Esophagus squamous epithelium (tissue), 5 donors: Measurements from ENCODE around the gene ADRA1B. TPM values are rescaled to one million over a fixed set of nuclear protein-coding genes. Genes with fewer than 3 reads are reported as not detected.

ENCODE experiments used
- DNase-seq: peaks from one replicate; lab custom pipeline; 2025; lab: John Stamatoyannopoulos, UW
- H3K27ac ChIP-seq, 4 donors: fragments of 200-600 bp; sonication (generic); one replicate each; pipeline ENCODE4 v1.5.1; 2016 to 2019; ENCODE audit warnings: mild to moderate bottlenecking in 1 of 4
- H3K27me3 ChIP-seq, 4 donors: fragments of 200-600 bp; sonication (generic); 1 replicate in 3 of 4; 2 replicates in 1 of 4; pipeline versions ENCODE4 v1.5.1 to v1.6.0; 2017 to 2021; ENCODE audit warnings: antibody characterized with exemption in 1 of 4
- H3K36me3 ChIP-seq, 3 donors: fragments of 200-600 bp; sonication (generic); one replicate each; pipeline ENCODE4 v1.5.1; 2016 to 2019
- H3K4me1 ChIP-seq, 3 donors: fragments of 200-600 bp; sonication (generic); one replicate each; pipeline ENCODE4 v1.5.1; 2017 to 2019
- H3K4me3 ChIP-seq, 4 donors: fragments of 200-600 bp; sonication (generic); 1 replicate in 3 of 4; 2 replicates in 1 of 4; pipeline ENCODE4 v1.5.1; 2016 to 2019; ENCODE audit warnings: mild to moderate bottlenecking in 2 of 4, moderate library complexity in 1 of 4
- H3K9me3 ChIP-seq, 3 donors: fragments of 200-600 bp; sonication (generic); one replicate each; pipeline ENCODE4 v1.5.1; 2016 to 2019
- CTCF ChIP-seq, 6 experiments: fragments of 450-650 bp in 4 of 6; fragments of 200-600 bp in 2 of 6; sonication (generic) in 2 of 6; IDR thresholded peaks; one replicate each; pipeline ENCODE4 v1.5.1; 2016 to 2019; ENCODE audit warnings: antibody characterized with exemption in 6 of 6, mild to moderate bottlenecking in 4 of 6, moderate library complexity in 4 of 6
- POLR2A ChIP-seq, 4 donors: fragments of 450-650 bp; IDR thresholded peaks; one replicate each; pipeline ENCODE4 v1.6.1; 2017; ENCODE audit warnings: antibody characterized with exemption in 4 of 4, mild to moderate bottlenecking in 4 of 4, moderate library complexity in 3 of 4
- WGBS, 2 donors: methylation state at CpG; one replicate each; pipeline ENCODE4 v1.1.5; 2018; 5-methylcytosine and 5-hydroxymethylcytosine counted together
- intact Hi-C: fragments of 100-400 bp; cut with DNase I; formaldehyde crosslinking; loops from one replicate; pipeline ENCODE4 v1.15.0; 2022
- total RNA-seq, 4 donors: library from RNA; depleted of rRNA; stranded (reverse); fragments of >200 nt; gene quantifications; one replicate each; pipeline ENCODE4 v1.1.0, GENCODE V29; 2016
- donor health status: DM: yes; HTN: yes; CAD: no.

The ADRA1B gene
- total RNA-seq, 4 donors from 2014 or later = 1.3 TPM; not detected in 3

GRCh38 chr5:159928122-159928909 lies 12.0 kb downstream of the ADRA1B start:
- H3K27ac ChIP-seq = peak overlapping the region in 2 of 4 donors; percentile 29 to 41
- TF ChIP-seq POLR2A (IDR thresholded peaks at IDR 0.05) (no peak), CTCF (IDR thresholded peaks at IDR 0.05) (no peak)
- no peak for DNase-seq

GRCh38 chr5:159929176-159929575 lies 12.9 kb downstream of the ADRA1B start:
- Histone ChIP-seq H3K9me3 (no peaks in the 10 kb centered on the region), H3K27me3 (peaks cover 0 to 40% (median 0%) of the 10 kb centered on the region in 4 donors), H3K4me3 (no peak overlapping the region), H3K27ac (no peak overlapping the region), H3K4me1 (peaks cover 3 to 11% (median 8%) of the 10 kb centered on the region in 3 donors), H3K36me3 (no peaks in the 10 kb centered on the region)
- intact Hi-C loops = no loop called here
- WGBS, 2 donors = 52 to 74% methylated on average over 1 of the region's 1 CpG
- DNase-seq = no peak
- TF ChIP-seq POLR2A (IDR thresholded peaks at IDR 0.05) (no peak), CTCF (IDR thresholded peaks at IDR 0.05) (no peak)

More at GRCh38 chr5:159928122-159928909, 12.0 kb downstream of the ADRA1B start:
- Histone ChIP-seq H3K4me1 (peaks cover 3 to 11% (median 8%) of the 10 kb centered on the region in 3 donors), H3K9me3 (no peaks in the 10 kb centered on the region), H3K27me3 (peaks cover 0 to 47% (median 0%) of the 10 kb centered on the region in 4 donors), H3K36me3 (no peaks in the 10 kb centered on the region), H3K4me3 (no peak overlapping the region)
- 15 to 40% methylated on average over 6 to 10 of the region's 12 CpGs for WGBS, 2 donors
- intact Hi-C loops = no loop called here

- peaks cover 0 to 10% (median 0%) of the 10 kb centered on the region in 3 donors for H3K4me1 ChIP-seq
- H3K27me3 ChIP-seq = peaks cover 0 to 7% (median 0%) of the 10 kb centered on the region in 4 donors
These were observed 17.5 kb downstream of the ADRA1B start for GRCh38 chr5:159933531-159934485.

DNA sequence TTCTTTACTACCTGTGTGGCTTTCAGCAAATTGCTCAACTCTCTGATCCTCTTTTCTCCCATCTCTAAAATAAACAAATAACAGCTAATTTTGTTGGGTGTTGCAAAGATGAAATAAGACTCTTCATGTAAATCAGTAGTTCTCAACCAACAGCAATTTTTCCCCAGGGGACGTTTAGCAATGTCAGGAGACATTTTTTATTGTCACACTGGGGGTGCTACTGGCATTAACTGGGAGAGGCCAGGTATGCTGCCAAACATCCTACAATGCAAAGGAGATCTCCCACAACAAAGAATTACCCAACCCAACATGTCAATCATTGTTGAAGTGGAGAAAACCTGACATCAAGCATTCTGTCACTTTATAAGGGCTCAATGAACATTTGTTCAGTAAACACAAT lies 19.7 kb downstream of the ADRA1B start:
- peaks cover 0 to 9% (median 0%) of the 10 kb centered on the region in 3 donors for H3K4me1 ChIP-seq
- H3K27me3 ChIP-seq = peaks cover 0 to 7% (median 0%) of the 10 kb centered on the region in 4 donors
- no peaks in the 10 kb centered on the region for H3K36me3 ChIP-seq
- H3K27ac ChIP-seq = no peak overlapping the region
- intact Hi-C loops = no loop called here
- no peak overlapping the region for H3K4me3 ChIP-seq
- 30 to 53% methylated on average over 1 of the region's 1 CpG for WGBS, 2 donors
- DNase-seq = no peak
- no peak for TF ChIP-seq POLR2A (IDR thresholded peaks at IDR 0.05)
- no peak for TF ChIP-seq CTCF (IDR thresholded peaks at IDR 0.05)
- no peaks in the 10 kb centered on the region for H3K9me3 ChIP-seq

More at GRCh38 chr5:159933531-159934485, 17.5 kb downstream of the ADRA1B start:
- Histone ChIP-seq H3K9me3 (no peaks in the 10 kb centered on the region), H3K27ac (no peak overlapping the region), H3K36me3 (no peaks in the 10 kb centered on the region), H3K4me3 (no peak overlapping the region)
- intact Hi-C loops = no loop called here
- no peak for TF ChIP-seq CTCF (IDR thresholded peaks at IDR 0.05)
- no peak for TF ChIP-seq POLR2A (IDR thresholded peaks at IDR 0.05)
- DNase-seq = no peak
- 67 to 69% methylated on average over 10 of the region's 10 CpGs for WGBS, 2 donors
